Neural cell (in vitro differentiated cells): Measurements from ENCODE around the gene ZNF438. TPM values are rescaled to one million over a fixed set of nuclear protein-coding genes. Genes with fewer than 3 reads are reported as not detected.

ENCODE experiments used
- H2AFZ ChIP-seq: fragments of 200-600, 300-800 bp; sonication (generic), shearing (Covaris generic); 2 replicates; pipeline ENCODE4 v1.6.0; 2014; ENCODE audit warnings: low read depth, mild to moderate bottlenecking, antibody characterized with exemption, low read length, moderate library complexity
- H3F3A ChIP-seq: fragments of 200-600 bp; shearing (Covaris generic); 2 replicates; pipeline ENCODE4 v1.6.1; 2016; ENCODE audit warnings: mild to moderate bottlenecking, moderate library complexity, mixed read lengths, antibody characterized with exemption, low read length; ENCODE audit not compliant: insufficient read depth, poor library complexity, severe bottlenecking
- H3K27ac ChIP-seq: fragments of 200-600, 300-800 bp; sonication (generic), shearing (Covaris generic); 2 replicates; pipeline ENCODE4 v1.5.1; 2014; ENCODE audit warnings: mild to moderate bottlenecking, low read length, moderate library complexity
- H3K27me3 ChIP-seq: fragments of 300-800, 200-600 bp; sonication (generic), shearing (Covaris generic); 2 replicates; pipeline ENCODE4 v1.6.0; 2014; ENCODE audit warnings: mild to moderate bottlenecking, low read depth, low read length, moderate library complexity; ENCODE audit not compliant: insufficient read depth
- H3K36me3 ChIP-seq: fragments of 300-800, 200-600 bp; sonication (generic), shearing (Covaris generic); 2 replicates; pipeline ENCODE4 v1.5.1; 2014; ENCODE audit warnings: mild to moderate bottlenecking, antibody characterized with exemption, low read length, moderate library complexity; ENCODE audit not compliant: insufficient read depth
- H3K4me2 ChIP-seq: fragments of 300-800, 200-600 bp; sonication (generic), shearing (Covaris generic); 2 replicates; pipeline ENCODE4 v1.6.0; 2014; ENCODE audit warnings: mild to moderate bottlenecking, low read length
- H3K4me3 ChIP-seq: fragments of 300-800, 200-600 bp; sonication (generic), shearing (Covaris generic); 2 replicates; pipeline ENCODE4 v1.5.1; 2014; ENCODE audit warnings: mild to moderate bottlenecking, low read length, moderate library complexity
- H3K79me2 ChIP-seq: fragments of 200-600 bp; shearing (Covaris generic); replicated peaks from 2 replicates; pipeline ENCODE4 v1.6.0; 2014; ENCODE audit warnings: mild to moderate bottlenecking, low read length, moderate library complexity; ENCODE audit not compliant: insufficient read depth
- H3K9ac ChIP-seq: fragments of 300-800, 200-600 bp; sonication (generic), shearing (Covaris generic); 2 replicates; pipeline ENCODE4 v1.6.1; 2016; ENCODE audit warnings: mild to moderate bottlenecking, low read length, mixed read lengths
- H3K9me2 ChIP-seq: fragments of 200-600 bp; shearing (Covaris generic); 2 replicates; pipeline ENCODE4 v1.6.1; 2016; ENCODE audit warnings: mild to moderate bottlenecking, low read length, mixed read lengths; ENCODE audit not compliant: insufficient read depth
- H3K9me3 ChIP-seq: fragments of 200-600, 300-800 bp; sonication (generic), shearing (Covaris generic); 2 replicates; pipeline ENCODE4 v1.6.1; 2016; ENCODE audit warnings: mild to moderate bottlenecking, mixed run types, low read length, moderate library complexity, mixed read lengths
- H4K20me1 ChIP-seq: fragments of 200-600 bp; shearing (Covaris generic); 2 replicates; pipeline ENCODE4 v1.6.1; 2016; ENCODE audit warnings: mild to moderate bottlenecking, mixed run types; ENCODE audit not compliant: insufficient read depth
- EP300 ChIP-seq: fragments of 450-650 bp; conservative IDR thresholded peaks from 2 replicates; pipeline ENCODE4 v1.6.1; 2014; ENCODE audit warnings: antibody characterized with exemption, mild to moderate bottlenecking, moderate library complexity; ENCODE audit not compliant: poor library complexity, severe bottlenecking
- EZH2 ChIP-seq: fragments of 200-600, 300-800 bp; shearing (Covaris generic), sonication (generic); IDR thresholded peaks from 2 replicates; pipeline ENCODE4 v1.6.1; 2014; ENCODE audit warnings: antibody characterized with exemption, low read length, borderline replicate concordance, mild to moderate bottlenecking; ENCODE audit not compliant: insufficient read depth, poor library complexity, severe bottlenecking
- MXI1 ChIP-seq: fragments of 450-650 bp; conservative IDR thresholded peaks from 2 replicates; pipeline ENCODE4 v1.6.1; 2014; ENCODE audit warnings: antibody characterized with exemption, mild to moderate bottlenecking; ENCODE audit not compliant: poor library complexity, severe bottlenecking
- POLR2AphosphoS5 ChIP-seq: IDR thresholded peaks from 2 replicates; pipeline ENCODE4 v1.6.1; 2012
- RAD21 ChIP-seq: fragments of 450-650 bp; conservative IDR thresholded peaks from 2 replicates; pipeline ENCODE4 v1.6.1; 2014; ENCODE audit warnings: antibody characterized with exemption, mild to moderate bottlenecking, moderate library complexity
- REST ChIP-seq: IDR thresholded peaks from 2 replicates; pipeline ENCODE4 v1.6.1; 2012; ENCODE audit warnings: borderline replicate concordance
- SMC3 ChIP-seq: fragments of 450-650 bp; conservative IDR thresholded peaks from 2 replicates; pipeline ENCODE4 v1.6.1; 2014; ENCODE audit warnings: antibody characterized with exemption, mild to moderate bottlenecking, moderate library complexity; ENCODE audit not compliant: poor library complexity
- TAF1 ChIP-seq: IDR thresholded peaks from 2 replicates; pipeline ENCODE4 v1.6.1; 2012; ENCODE audit warnings: low read depth
- polyA plus RNA-seq: library from polyadenylated mRNA; depleted of rRNA; stranded (reverse); fragments of >200 nt; gene quantifications from 2 replicates; pipeline ENCODE4 v1.2.3, GENCODE V29; 2014
- TF ChIP-seq, protein P1 (sequence below): fragments of 450-650 bp; IDR thresholded peaks from 2 replicates; pipeline ENCODE4 v1.5.1; 2014; ENCODE audit warnings: antibody characterized with exemption, mild to moderate bottlenecking, moderate library complexity; ENCODE audit not compliant: poor library complexity, severe bottlenecking

Gene ZNF438
- polyA plus RNA-seq, 1 donor from 2014 or later, result 0.78 TPM

- H3K4me3 ChIP-seq, result no peak overlapping the region
- peaks cover 5% of the 10 kb centered on the region for H3F3A ChIP-seq
- no peaks in the 10 kb centered on the region for H3K79me2 ChIP-seq
- no peak overlapping the region for H3K27ac ChIP-seq
- no peak overlapping the region for H3K4me2 ChIP-seq
- H4K20me1 ChIP-seq, result no peaks in the 10 kb centered on the region
- H3K27me3 ChIP-seq, result no peaks in the 10 kb centered on the region
- no peaks in the 10 kb centered on the region for H3K9me2 ChIP-seq
- H3K9ac ChIP-seq, result no peak overlapping the region
- H2AFZ ChIP-seq, result no peak overlapping the region
- no peaks in the 10 kb centered on the region for H3K36me3 ChIP-seq
- no peaks in the 10 kb centered on the region for H3K9me3 ChIP-seq
- no peak for TF ChIP-seq RAD21
- no peak for TF ChIP-seq SMC3
- TF ChIP-seq EP300, result no peak
- no peak for TF ChIP-seq EZH2
- TF ChIP-seq TAF1, result no peak
- TF ChIP-seq MXI1, result no peak
- TF ChIP-seq POLR2AphosphoS5, result no peak
Measured at GRCh38 chr10:30832001-30832748, 199.5 kb downstream of the ZNF438 start.

DNA sequence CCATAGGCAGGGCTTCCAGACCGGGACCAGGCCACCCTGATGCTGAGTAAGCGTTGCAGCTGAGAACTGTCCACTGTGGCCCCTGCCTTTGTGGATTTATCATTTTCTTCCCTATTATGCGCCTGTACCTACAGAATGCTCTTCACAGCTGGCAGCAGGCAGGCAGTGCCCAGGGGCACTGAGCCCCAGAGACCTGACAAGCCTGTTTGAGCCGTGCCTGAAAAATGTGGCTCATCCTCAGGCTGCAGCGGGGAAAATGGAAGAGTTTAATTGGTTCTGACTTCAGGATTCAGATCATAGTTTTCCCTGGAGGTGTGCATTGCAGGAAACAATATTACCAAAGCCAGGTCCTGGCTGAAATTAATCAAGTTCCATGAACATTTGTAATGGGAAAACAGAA, 200.2 kb downstream of the ZNF438 start:
- no peaks in the 10 kb centered on the region for H4K20me1 ChIP-seq
- no peak overlapping the region for H3K4me2 ChIP-seq
- H3K36me3 ChIP-seq, result no peaks in the 10 kb centered on the region
- H3K9me2 ChIP-seq, result no peaks in the 10 kb centered on the region
- H3K27me3 ChIP-seq, result no peaks in the 10 kb centered on the region
- H3F3A ChIP-seq, result peaks cover 5% of the 10 kb centered on the region
- H3K9me3 ChIP-seq, result no peaks in the 10 kb centered on the region
- TF ChIP-seq REST (no peak), EZH2 (no peak), POLR2AphosphoS5 (no peak), TAF1 (no peak), SMC3 (no peak), EP300 (no peak), MXI1 (no peak), RAD21 (no peak)
- TF ChIP-seq, protein P1, sequence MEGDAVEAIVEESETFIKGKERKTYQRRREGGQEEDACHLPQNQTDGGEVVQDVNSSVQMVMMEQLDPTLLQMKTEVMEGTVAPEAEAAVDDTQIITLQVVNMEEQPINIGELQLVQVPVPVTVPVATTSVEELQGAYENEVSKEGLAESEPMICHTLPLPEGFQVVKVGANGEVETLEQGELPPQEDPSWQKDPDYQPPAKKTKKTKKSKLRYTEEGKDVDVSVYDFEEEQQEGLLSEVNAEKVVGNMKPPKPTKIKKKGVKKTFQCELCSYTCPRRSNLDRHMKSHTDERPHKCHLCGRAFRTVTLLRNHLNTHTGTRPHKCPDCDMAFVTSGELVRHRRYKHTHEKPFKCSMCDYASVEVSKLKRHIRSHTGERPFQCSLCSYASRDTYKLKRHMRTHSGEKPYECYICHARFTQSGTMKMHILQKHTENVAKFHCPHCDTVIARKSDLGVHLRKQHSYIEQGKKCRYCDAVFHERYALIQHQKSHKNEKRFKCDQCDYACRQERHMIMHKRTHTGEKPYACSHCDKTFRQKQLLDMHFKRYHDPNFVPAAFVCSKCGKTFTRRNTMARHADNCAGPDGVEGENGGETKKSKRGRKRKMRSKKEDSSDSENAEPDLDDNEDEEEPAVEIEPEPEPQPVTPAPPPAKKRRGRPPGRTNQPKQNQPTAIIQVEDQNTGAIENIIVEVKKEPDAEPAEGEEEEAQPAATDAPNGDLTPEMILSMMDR, result no peak
- no peak overlapping the region for H2AFZ ChIP-seq
- no peak overlapping the region for H3K4me3 ChIP-seq
- H3K9ac ChIP-seq, result no peak overlapping the region
- H3K79me2 ChIP-seq, result no peaks in the 10 kb centered on the region
- no peak overlapping the region for H3K27ac ChIP-seq
